ENCODE data around the gene RARG. TPM values are rescaled to one million over a fixed set of nuclear protein-coding genes. Genes with fewer than 3 reads are reported as not detected.

Gene RARG
- total RNA-seq, 4 donors from 2014 or later: 160 to 207 (median 199) TPM

- TF ChIP-seq POLR2A (IDR thresholded peaks at IDR 0.05) (no peak), CTCF (IDR thresholded peaks at IDR 0.05) (no peak)
- no peak overlapping the region for H3K4me3 ChIP-seq (ENCODE audit: low read depth, poor library complexity, severe bottlenecking)
- 86 to 88% methylated on average over 8 to 11 of the region's 11 CpGs for WGBS, 2 donors
- DNase-seq (ENCODE audit: low spot score in 2 of 2): peak in 1 of 2 donors; percentile 81
- intact Hi-C loops (cut with DNase I; ENCODE audit: low total_unique reads): loop anchor here (10.0 kb wide), 1 partner anchor 126 kb away; no protein-coding TSS in a partner anchor
Measured at GRCh38 chr12:53191096-53191884, 40.7 kb downstream of the RARG start.

- 50 to 56% methylated on average over 14 of the region's 14 CpGs for WGBS, 2 donors
- no peak for TF ChIP-seq POLR2A (IDR thresholded peaks at IDR 0.05)
- no peak for TF ChIP-seq CTCF (IDR thresholded peaks at IDR 0.05)
- no peak overlapping the region for H3K4me3 ChIP-seq (ENCODE audit: low read depth, poor library complexity, severe bottlenecking)
Measured at GRCh38 chr12:53190108-53190729, 41.8 kb downstream of the RARG start.

GRCh38 chr12:53187145-53187899 lies 44.7 kb downstream of the RARG start:
- intact Hi-C loops (cut with DNase I; ENCODE audit: low total_unique reads): no loop called here
- peak in 1 of 2 donors; percentile 72 for DNase-seq (ENCODE audit: low spot score in 2 of 2)
- no peak overlapping the region for H3K4me3 ChIP-seq (ENCODE audit: low read depth, poor library complexity, severe bottlenecking)
- TF ChIP-seq POLR2A (IDR thresholded peaks at IDR 0.05): no peak
- no peak for TF ChIP-seq CTCF (IDR thresholded peaks at IDR 0.05)
- 80 to 81% methylated on average over 15 of the region's 15 CpGs for WGBS, 2 donors

More at GRCh38 chr12:53190108-53190729, 41.8 kb downstream of the RARG start:
- intact Hi-C loops (cut with DNase I; ENCODE audit: low total_unique reads): loop anchor here (10.0 kb wide), 1 partner anchor 125 kb away; no protein-coding TSS in a partner anchor
- peak in 1 of 2 donors; percentile 86 for DNase-seq (ENCODE audit: low spot score in 2 of 2)

DNA sequence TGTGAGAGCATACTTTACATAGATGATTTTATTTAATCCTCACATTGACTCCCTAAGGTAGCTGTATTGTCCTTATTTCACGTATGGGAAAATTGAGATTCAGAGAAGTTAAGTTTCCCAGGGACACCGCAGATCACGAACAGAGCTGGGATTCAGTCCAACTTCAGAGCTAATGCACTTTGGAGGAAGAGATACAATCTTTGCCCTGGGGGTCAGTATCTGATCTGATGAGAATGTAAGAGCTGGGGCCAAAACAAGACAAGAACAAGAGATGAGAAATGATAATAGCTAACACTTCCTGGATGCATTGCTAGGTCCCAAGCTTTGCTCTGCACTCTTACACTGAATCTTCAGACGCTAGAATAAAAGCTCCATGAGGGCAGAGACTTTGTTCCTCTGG lies 45.3 kb downstream of the RARG start:
- intact Hi-C loops (cut with DNase I; ENCODE audit: low total_unique reads): no loop called here
- no peak overlapping the region for H3K4me3 ChIP-seq (ENCODE audit: low read depth, poor library complexity, severe bottlenecking)
- no peak for TF ChIP-seq CTCF (IDR thresholded peaks at IDR 0.05)
- no peak for TF ChIP-seq POLR2A (IDR thresholded peaks at IDR 0.05)
- WGBS, 2 donors: 56 to 57% methylated on average over 4 of the region's 4 CpGs
- peak in 1 of 2 donors; percentile 8 for DNase-seq (ENCODE audit: low spot score in 2 of 2)

GRCh38 chr12:53185582-53186153 lies 46.3 kb downstream of the RARG start:
- DNase-seq (ENCODE audit: low spot score in 2 of 2): peak in 1 of 2 donors; percentile 62
- intact Hi-C loops (cut with DNase I; ENCODE audit: low total_unique reads): no loop called here
- no peak overlapping the region for H3K4me3 ChIP-seq (ENCODE audit: low read depth, poor library complexity, severe bottlenecking)
- TF ChIP-seq CTCF (IDR thresholded peaks at IDR 0.05) (no peak), POLR2A (IDR thresholded peaks at IDR 0.05) (no peak)
- 91 to 94% methylated on average over 3 of the region's 3 CpGs for WGBS, 2 donors
